Neural progenitor cell (in vitro differentiated cells): ENCODE measurements around the gene EP400. TPM values are rescaled to one million over a fixed set of nuclear protein-coding genes. Genes with fewer than 3 reads are reported as not detected.

ENCODE experiments used
- DNase-seq: peaks from one replicate; pipeline ENCODE4 v3.0.0-alpha.2; 2016; ENCODE audit warnings: low spot score
- H2AFZ ChIP-seq: fragments of 200-600 bp; sonication (generic); replicated peaks from 2 replicates; pipeline ENCODE4 v1.6.1; 2016; ENCODE audit warnings: antibody characterized with exemption
- H3F3A ChIP-seq: fragments of 200-600 bp; sonication (generic); 2 replicates; pipeline ENCODE4 v1.6.1; 2016; ENCODE audit warnings: antibody characterized with exemption, low read depth
- H3K27ac ChIP-seq: fragments of 200-600 bp; sonication (generic); 2 replicates; pipeline ENCODE4 v1.5.1; 2016; ENCODE audit warnings: mild to moderate bottlenecking
- H3K27me3 ChIP-seq: fragments of 200-600 bp; sonication (generic); 2 replicates; pipeline ENCODE4 v1.6.1; 2016; ENCODE audit warnings: mild to moderate bottlenecking, moderate library complexity
- H3K36me3 ChIP-seq: fragments of 200-600 bp; sonication (generic); 2 replicates; pipeline ENCODE4 v1.5.1; 2016
- H3K4me1 ChIP-seq: fragments of 200-600 bp; sonication (generic); 2 replicates; pipeline ENCODE4 v1.6.1; 2016; ENCODE audit warnings: mixed run types
- H3K4me2 ChIP-seq: fragments of 200-600 bp; sonication (generic); 2 replicates; pipeline ENCODE4 v1.6.1; 2016
- H3K4me3 ChIP-seq: fragments of 200-600 bp; sonication (generic); 2 replicates; pipeline ENCODE4 v1.5.1; 2016
- H3K79me2 ChIP-seq: fragments of 200-600 bp; sonication (generic); 2 replicates; pipeline ENCODE4 v1.6.1; 2016; ENCODE audit warnings: low read depth
- H3K9ac ChIP-seq: fragments of 200-600 bp; sonication (generic); 2 replicates; pipeline ENCODE4 v1.6.1; 2016
- H3K9me3 ChIP-seq: fragments of 200-600 bp; sonication (generic); 2 replicates; pipeline ENCODE4 v1.5.1; 2016; ENCODE audit warnings: low read depth
- H4K20me1 ChIP-seq: fragments of 200-600 bp; sonication (generic); 2 replicates; pipeline ENCODE4 v1.6.1; 2016; ENCODE audit warnings: low read depth
- H3K27ac Mint-ChIP-seq: 3 replicates; pipeline ENCODE4 v1.8.0; 2021; ENCODE audit warnings: mixed read lengths
- H3K27me3 Mint-ChIP-seq: 2 replicates; pipeline ENCODE4 v1.8.0; 2022; ENCODE audit warnings: low read depth, mild to moderate bottlenecking, inconsistent platforms, moderate library complexity, mixed read lengths; ENCODE audit not compliant: insufficient read depth
- H3K36me3 Mint-ChIP-seq: 3 replicates; pipeline ENCODE4 v1.8.0; 2021; ENCODE audit warnings: mixed read lengths
- H3K4me1 Mint-ChIP-seq: 3 replicates; pipeline ENCODE4 v1.8.0; 2021; ENCODE audit warnings: mixed read lengths
- H3K4me3 Mint-ChIP-seq: 3 replicates; pipeline ENCODE4 v1.8.0; 2021; ENCODE audit warnings: mild to moderate bottlenecking, moderate library complexity, mixed read lengths
- H3K9me3 Mint-ChIP-seq: 3 replicates; pipeline ENCODE4 v1.8.0; 2020; ENCODE audit warnings: mixed read lengths
- EZH2 ChIP-seq: fragments of 200-600 bp; sonication (generic); IDR thresholded peaks from 2 replicates; pipeline ENCODE4 v1.6.1; 2017; ENCODE audit warnings: antibody characterized with exemption, mild to moderate bottlenecking, moderate library complexity
- EZH2phosphoT487 ChIP-seq: fragments of 200-600 bp; sonication (generic); IDR thresholded peaks from 2 replicates; pipeline ENCODE4 v1.6.1; 2017; ENCODE audit warnings: antibody characterized with exemption
- total RNA-seq: library from RNA; depleted of rRNA; stranded (reverse); fragments of >200 nt; gene quantifications from 2 replicates; pipeline ENCODE4 v1.2.3, GENCODE V29; 2015; ENCODE audit warnings: low replicate concordance
- TF ChIP-seq, protein P1 (sequence below): fragments of 200-600 bp; sonication (generic); IDR thresholded peaks from 2 replicates; pipeline ENCODE4 v1.5.1; 2017; ENCODE audit warnings: antibody characterized with exemption, mild to moderate bottlenecking

EP400 gene
- total RNA-seq, 1 donor from 2014 or later: 16.3 TPM

DNA sequence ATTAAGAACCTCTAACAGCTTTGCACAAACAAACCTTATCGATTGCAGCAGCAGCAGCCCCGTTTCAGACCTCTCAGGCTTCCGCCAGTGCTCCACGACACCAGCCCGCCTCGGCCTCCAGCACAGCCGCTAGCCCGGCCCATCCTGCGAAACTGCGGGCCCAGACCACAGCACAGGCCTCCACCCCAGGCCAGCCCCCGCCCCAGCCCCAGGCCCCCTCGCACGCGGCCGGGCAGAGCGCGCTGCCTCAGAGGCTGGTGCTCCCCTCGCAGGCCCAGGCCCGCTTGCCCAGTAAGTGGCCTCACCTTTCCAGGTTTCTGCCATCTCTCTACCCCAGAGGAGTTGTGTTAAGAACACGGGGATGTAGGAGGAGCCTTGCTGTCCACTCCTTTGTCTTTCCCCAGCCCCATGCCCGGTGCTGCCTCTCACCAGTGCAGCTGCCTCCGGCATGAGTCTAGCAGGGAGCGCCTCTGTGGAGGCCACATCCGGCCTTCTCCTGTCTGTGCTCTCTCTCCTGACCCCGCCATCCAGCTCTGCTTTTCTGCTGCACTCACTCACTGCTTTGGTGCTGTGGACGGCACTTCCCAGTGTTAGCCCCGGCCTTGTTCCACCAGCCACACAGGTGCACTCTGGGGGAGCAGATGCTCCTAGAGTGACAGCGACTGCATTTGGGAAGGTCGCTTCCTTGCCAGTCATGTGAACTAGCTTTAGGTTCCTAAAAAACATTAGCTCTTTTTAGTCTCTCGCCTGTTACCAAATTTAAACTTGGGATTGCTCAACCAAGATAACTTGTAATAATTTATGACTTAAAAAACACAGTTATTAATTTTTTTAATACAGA, 71.5 kb downstream of the EP400 start:
- no peaks in the 10 kb centered on the region for H3F3A ChIP-seq
- TF ChIP-seq, protein P1, sequence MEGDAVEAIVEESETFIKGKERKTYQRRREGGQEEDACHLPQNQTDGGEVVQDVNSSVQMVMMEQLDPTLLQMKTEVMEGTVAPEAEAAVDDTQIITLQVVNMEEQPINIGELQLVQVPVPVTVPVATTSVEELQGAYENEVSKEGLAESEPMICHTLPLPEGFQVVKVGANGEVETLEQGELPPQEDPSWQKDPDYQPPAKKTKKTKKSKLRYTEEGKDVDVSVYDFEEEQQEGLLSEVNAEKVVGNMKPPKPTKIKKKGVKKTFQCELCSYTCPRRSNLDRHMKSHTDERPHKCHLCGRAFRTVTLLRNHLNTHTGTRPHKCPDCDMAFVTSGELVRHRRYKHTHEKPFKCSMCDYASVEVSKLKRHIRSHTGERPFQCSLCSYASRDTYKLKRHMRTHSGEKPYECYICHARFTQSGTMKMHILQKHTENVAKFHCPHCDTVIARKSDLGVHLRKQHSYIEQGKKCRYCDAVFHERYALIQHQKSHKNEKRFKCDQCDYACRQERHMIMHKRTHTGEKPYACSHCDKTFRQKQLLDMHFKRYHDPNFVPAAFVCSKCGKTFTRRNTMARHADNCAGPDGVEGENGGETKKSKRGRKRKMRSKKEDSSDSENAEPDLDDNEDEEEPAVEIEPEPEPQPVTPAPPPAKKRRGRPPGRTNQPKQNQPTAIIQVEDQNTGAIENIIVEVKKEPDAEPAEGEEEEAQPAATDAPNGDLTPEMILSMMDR: no peak
- TF ChIP-seq EZH2phosphoT487 (no peak), EZH2 (no peak)
- Mint-ChIP-seq H3K9me3 (no peaks in the 10 kb centered on the region), H3K27ac (no peak overlapping the region), H3K4me1 (no peaks in the 10 kb centered on the region), H3K27me3 (peaks cover 2% of the 10 kb centered on the region), H3K4me3 (no peak overlapping the region), H3K36me3 (peaks cover 27% of the 10 kb centered on the region)
- no peaks in the 10 kb centered on the region for H3K4me1 ChIP-seq
- no peak overlapping the region for H3K9ac ChIP-seq
- H2AFZ ChIP-seq: no peak overlapping the region
- no peaks in the 10 kb centered on the region for H3K27me3 ChIP-seq
- H4K20me1 ChIP-seq: peaks cover 3% of the 10 kb centered on the region
- H3K27ac ChIP-seq: no peak overlapping the region
- no peaks in the 10 kb centered on the region for H3K9me3 ChIP-seq
- no peaks in the 10 kb centered on the region for H3K79me2 ChIP-seq
- no peak overlapping the region for H3K4me3 ChIP-seq
- DNase-seq: no peak
- H3K36me3 ChIP-seq: peaks cover 6% of the 10 kb centered on the region
- H3K4me2 ChIP-seq: no peak overlapping the region

DNA sequence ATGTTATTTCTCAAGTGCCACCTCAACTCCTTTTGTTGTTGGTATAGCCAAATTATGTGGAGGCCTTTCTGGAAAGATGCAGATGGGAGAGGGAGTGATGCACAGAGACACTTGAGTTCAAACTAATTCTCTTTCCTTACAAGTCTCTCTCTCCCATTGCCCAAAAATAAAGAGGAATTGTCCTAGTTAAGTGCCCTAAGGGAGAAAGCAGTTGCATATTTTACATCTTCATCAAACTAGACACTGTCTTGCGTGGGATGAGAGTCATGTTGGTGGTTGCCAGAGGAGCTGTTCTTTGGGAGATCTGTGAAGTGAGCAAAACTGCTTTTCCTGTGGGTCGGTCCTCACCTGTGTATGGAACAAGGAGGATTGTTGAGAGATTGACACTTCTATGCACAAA, 72.2 kb downstream of the EP400 start:
- no peaks in the 10 kb centered on the region for H3K9me3 Mint-ChIP-seq
- Histone ChIP-seq H3K9ac (no peak overlapping the region), H3K27me3 (no peaks in the 10 kb centered on the region), H3F3A (no peaks in the 10 kb centered on the region), H3K9me3 (no peaks in the 10 kb centered on the region), H3K27ac (no peak overlapping the region), H2AFZ (no peak overlapping the region), H3K36me3 (peaks cover 6% of the 10 kb centered on the region), H4K20me1 (peaks cover 3% of the 10 kb centered on the region), H3K4me1 (no peaks in the 10 kb centered on the region), H3K79me2 (no peaks in the 10 kb centered on the region), H3K4me2 (no peak overlapping the region), H3K4me3 (no peak overlapping the region)
- no peak overlapping the region for H3K27ac Mint-ChIP-seq
- H3K27me3 Mint-ChIP-seq: peaks cover 2% of the 10 kb centered on the region
- TF ChIP-seq EZH2phosphoT487: no peak
- TF ChIP-seq, protein P1: no peak
- TF ChIP-seq EZH2: no peak
- H3K4me3 Mint-ChIP-seq: no peak overlapping the region
- no peak for DNase-seq
- peaks cover 25% of the 10 kb centered on the region for H3K36me3 Mint-ChIP-seq
- no peaks in the 10 kb centered on the region for H3K4me1 Mint-ChIP-seq

DNA sequence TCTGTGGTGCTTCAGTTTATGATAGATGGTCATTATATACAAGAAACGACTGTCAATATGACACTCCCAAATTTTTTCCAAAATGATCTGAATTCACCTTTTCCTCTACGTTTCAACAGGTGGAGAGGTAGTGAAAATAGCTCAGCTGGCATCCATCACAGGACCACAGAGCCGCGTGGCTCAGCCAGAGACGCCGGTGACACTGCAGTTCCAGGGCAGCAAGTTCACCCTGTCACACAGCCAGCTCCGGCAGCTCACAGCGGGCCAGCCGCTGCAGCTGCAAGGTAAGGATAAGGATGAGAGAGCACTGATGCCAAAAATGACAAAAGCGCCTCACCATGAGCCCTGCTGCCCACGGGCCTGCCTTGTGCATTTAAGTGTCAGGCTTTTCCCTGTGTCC, 73.9 kb downstream of the EP400 start:
- H3K9me3 Mint-ChIP-seq: no peaks in the 10 kb centered on the region
- Histone ChIP-seq H3K36me3 (peaks cover 6% of the 10 kb centered on the region), H4K20me1 (peaks cover 2% of the 10 kb centered on the region), H3K79me2 (no peaks in the 10 kb centered on the region), H3K4me1 (no peaks in the 10 kb centered on the region), H3K4me2 (no peak overlapping the region), H3K27me3 (no peaks in the 10 kb centered on the region), H3K9ac (no peak overlapping the region), H2AFZ (no peak overlapping the region), H3F3A (no peaks in the 10 kb centered on the region), H3K27ac (no peak overlapping the region), H3K4me3 (no peak overlapping the region), H3K9me3 (no peaks in the 10 kb centered on the region)
- TF ChIP-seq EZH2: no peak
- TF ChIP-seq, protein P1: no peak
- no peak for TF ChIP-seq EZH2phosphoT487
- H3K27me3 Mint-ChIP-seq: no peaks in the 10 kb centered on the region
- peaks cover 23% of the 10 kb centered on the region for H3K36me3 Mint-ChIP-seq
- no peak overlapping the region for H3K27ac Mint-ChIP-seq
- no peak for DNase-seq
- H3K4me3 Mint-ChIP-seq: no peak overlapping the region
- H3K4me1 Mint-ChIP-seq: no peaks in the 10 kb centered on the region
